Measurements from ENCODE around the gene TXNRD2.
"Not testable (repeated sequence)": the region's sequence is repeated elsewhere in the genome, so short reads cannot be mapped to it uniquely, and the experiment has no call there.

The TXNRD2 gene

GRCh38 chr22:19919701-19920363 lies 21.8 kb downstream of the TXNRD2 start:
- DNase-seq: no peak

DNA sequence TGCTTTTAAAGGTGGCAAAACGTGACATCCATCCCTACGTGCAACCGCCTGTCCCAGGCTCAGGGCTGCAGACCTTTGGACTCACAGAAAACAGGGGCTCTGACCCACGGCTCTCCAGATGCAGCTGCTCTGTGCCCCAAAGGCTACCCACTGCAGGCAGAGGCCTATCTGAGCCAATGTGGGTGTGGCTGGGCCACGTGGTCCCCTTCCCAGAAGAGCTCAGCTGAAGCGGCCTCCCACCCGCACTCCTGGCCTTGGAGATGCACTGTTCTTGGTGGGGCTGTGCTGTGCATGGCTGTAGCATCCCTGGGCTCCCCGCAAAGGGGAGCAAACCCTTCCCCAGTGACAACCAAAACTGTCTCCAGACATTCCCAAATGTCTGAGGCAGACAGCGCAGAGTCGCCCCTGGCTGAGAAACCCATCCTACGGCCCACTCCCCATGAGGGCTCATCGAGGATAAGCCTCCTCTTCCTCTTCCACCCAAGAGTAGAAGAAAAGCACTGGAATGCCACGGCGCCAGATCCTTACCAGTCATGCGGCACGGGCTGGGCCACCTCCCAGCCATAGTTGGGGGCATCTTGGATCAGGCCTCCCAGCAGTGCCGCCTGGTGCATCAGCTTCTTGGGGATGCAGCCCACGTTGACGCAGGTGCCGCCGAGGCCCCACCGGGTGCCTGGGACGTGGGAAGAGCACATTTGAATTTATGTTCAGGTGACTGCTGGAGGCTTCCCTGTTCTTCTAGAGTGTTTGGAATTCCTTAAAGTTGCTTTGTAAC lies 23.1 kb downstream of the TXNRD2 start:
- peak; percentile 37 for DNase-seq

DNA sequence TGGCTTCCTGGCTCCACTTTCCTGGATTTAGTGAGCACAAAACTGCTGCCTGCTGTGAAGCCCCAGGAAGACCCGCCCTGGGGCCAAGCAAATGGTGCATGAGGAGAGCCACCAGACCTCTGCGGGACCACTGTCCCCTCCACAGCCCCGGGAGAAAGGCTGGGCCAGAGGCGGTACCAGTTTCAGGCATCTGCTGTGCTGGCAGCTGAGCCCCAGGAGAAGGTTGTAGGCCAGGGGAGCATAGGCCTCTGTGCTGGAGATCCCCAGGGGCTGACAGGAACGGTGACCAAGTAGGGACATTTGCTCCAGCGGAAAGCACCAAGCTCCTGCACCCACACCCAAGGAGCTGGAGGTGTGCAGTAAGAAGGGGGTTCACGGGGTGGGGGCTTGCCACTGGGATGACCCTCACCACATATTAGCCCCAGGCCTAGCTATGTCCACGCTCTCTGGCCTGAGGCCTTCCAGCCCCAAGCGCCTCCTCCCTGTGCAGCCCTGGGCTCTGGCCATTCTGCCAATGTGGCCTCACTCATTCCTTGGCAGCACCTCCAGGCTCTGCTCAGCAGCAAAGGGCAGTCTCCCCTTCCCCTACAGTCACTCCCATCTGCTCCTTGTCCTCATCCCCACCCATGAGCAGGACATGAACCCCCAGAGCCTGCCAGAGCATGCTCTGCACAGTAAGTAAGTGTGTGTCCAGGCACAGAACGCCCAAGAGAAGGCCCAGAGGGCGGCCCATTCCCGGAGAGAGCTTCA lies 24.1 kb downstream of the TXNRD2 start:
- no peak for DNase-seq

GRCh38 chr22:19916941-19917340 lies 24.7 kb downstream of the TXNRD2 start:
- no peak for DNase-seq

DNA sequence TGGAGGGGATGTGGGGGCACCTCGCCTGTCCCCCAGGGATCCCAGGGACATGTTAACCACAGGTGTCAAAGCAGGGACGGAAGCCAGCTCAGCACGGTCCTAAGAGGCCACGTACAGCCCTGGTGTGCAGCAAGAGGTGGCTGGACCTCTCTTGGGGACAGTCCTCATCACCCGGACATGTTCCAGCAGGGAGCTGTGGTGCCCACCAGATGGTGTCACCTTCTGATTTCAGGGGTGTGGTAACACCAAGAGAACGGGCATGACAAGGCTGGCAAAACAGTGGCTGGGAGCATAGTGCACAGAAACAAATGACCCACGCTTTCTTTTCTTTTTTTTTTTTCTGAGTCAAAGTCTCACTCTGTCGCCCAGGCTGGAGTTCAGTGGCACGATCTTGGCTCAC lies 25.6 kb downstream of the TXNRD2 start:
- no peak for DNase-seq

- no peak for DNase-seq
Measured at GRCh38 chr22:19915287-19915954, 26.2 kb downstream of the TXNRD2 start.

DNA sequence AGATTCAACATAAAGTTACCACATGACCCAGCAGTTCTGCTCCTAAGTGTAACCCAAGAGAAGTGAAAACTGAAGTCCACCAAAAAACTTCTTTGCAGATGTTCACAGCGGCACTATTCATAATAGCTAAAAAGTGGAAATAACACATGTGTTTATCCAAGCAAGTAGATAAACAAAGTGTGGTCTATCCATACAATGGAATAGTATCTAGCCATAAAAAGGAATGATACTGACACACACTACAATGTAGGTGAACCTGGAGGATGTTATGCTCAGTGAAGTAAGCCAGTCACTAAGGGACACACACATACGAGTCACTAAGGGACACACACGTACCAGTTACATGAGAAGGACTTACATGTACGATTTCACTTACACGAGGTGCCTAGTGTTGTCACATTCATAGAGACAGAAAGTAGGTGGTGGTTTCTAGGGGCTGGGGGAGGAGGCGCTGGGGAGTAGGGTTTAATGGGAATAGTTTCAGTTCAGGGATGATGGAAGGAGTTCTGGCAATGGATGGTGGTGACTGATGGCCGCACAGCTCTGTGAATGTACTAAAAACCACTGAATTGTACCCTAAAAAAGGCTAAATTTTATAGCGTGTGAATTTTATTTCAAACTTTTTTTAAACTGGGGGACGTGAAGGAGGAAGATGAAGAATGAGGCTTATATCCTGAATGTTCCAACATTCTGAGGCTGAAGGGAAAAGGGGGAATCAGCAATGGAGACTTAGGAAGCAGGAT lies 27.2 kb downstream of the TXNRD2 start:
- no peak for DNase-seq

DNA sequence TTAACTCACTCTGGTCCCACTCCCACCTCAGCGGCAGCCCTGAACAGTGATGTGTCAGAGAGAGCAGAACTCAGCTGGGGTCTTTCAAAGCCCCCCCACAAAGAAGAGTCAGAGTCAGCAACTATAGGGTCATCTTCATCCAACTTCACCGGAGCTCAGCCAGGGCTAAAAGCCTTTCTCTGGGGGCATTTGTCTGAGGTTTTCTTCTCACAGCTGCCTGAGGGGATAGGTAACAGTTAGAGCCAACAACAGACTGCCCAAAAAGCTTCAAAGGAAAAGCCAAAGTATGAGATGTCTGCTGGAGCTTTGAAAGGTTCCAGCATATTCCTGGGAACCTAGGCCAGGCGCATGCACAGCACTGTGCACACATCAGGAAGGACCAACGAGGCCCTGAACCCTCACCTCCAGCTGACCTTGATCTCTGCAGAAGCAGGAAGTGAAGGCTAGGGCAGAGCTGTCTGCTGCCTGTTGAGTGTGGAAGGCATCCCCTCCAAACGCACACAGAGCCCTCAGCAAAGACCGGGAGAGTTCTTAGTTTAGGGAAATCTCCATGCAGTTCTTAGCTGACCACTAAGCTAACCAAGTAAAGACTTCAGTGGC lies 28.2 kb downstream of the TXNRD2 start:
- no peak for DNase-seq

DNA sequence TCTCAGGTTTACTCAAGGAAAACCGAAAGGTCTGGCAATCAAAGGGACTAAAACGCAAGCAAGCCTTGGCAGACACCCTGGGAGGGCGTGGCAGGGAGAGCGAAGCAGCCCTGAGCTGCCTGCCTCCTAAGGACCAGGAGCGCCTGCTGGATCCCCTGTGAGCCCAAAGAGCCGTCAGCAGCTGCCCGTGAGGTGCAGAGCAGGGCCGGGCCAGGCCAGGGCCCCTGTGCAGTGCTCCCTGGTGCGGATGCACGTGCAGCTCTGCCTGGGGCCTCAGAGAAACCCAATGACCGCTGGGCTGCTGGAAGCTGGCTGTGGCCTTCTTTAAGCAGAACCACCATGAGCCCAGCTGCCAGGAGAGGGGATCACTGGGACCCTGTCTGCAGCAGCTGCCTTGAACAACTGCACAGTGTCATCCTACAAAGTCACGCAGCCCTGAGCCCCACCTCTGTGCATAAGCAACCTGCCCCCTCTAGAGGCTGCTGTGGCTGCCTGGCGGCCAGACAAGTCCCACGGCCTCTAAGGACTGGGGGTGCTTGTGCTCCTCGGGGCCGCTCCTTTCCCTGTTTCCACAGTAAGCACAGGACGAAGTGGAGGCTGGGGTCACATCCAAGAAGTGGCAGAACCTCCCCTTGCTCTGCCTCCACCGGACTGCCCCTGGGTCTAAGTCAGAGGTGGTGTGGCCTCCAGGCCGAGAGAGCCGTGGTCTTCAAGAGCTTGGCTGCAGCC lies 29.2 kb downstream of the TXNRD2 start:
- peak; percentile 41 for DNase-seq

- no peak for DNase-seq
Measured at GRCh38 chr22:19911540-19912270, 29.9 kb downstream of the TXNRD2 start.

DNA sequence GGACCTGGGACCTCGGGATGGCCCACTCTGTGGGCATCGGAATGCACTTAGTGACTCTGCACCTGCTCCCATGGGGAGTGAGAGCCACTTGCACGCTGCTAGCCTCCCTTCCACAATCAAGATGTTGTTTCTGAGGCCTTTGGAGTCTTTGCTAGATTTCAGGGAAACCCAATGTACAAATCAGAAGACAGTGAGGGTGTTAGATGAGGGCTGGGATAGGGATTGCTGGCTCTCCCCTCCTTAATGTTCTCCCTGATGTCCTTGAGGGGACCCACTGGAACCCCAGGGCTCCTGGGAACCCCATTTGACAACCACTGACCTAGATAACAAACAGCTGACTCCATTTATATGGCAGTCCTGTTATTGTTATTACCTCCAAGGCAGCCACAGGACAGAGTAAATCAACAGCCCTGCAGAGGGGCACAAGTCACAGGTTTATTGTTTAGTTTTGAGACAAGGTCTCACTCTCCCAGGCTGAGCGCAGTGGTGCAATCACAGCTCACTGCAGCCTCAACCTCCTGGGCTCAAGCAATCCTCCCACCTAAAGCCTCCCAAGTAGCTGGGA lies 31.4 kb downstream of the TXNRD2 start:
- no peak for DNase-seq

DNA sequence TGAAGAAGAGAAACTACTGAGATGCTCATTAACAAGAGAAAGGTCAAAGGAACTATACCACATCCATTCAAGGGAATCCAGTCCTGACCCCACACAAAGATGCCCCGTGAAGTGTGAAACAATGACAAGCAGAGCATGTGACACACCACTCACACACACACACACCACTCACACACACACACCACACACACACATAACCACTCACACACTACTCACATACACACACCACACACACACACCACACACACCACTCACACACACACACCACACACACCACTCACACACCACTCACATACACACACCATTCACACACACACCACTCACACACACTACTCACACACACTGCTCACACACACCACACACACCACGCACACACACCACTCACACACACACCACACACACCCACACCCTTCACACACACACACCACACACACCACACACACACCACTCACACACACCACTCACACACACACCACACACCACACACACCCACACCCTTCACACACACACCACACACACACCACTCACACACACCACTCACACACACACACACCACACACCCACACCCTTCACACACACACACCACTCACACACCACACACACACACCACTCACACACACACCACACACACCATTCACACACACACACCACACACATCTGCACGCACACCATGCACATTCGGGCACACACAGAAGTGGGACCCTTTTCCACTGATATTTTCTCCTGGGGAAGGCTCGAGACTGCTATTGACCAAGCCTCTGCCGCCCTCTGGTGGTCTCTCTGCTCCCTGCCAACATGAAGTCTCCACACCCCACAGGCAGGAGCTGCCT lies 32.1 kb downstream of the TXNRD2 start:
- peak; percentile 93 for DNase-seq

- DNase-seq: not testable (repeated sequence)
Measured at GRCh38 chr22:19907902-19908301, 33.7 kb downstream of the TXNRD2 start.

DNA sequence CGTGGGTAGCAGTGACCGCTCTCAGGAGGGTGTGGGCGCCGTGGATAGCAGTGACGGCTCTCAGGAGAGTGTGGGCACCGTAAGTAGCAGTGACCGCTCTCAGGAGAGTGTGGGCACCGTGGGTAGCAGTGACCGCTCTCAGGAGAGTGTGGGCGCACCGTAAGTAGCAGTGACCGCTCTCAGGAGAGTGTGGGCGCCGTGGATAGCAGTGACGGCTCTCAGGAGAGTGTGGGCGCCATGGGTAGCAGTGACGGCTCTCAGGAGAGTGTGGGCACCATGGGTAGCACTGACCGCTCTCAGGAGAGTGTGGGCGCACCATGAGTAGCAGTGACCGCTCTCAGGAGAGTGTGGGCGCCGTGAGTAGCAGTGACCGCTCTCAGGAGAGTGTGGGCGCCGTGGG lies 34.8 kb downstream of the TXNRD2 start:
- DNase-seq: not testable (repeated sequence)

DNA sequence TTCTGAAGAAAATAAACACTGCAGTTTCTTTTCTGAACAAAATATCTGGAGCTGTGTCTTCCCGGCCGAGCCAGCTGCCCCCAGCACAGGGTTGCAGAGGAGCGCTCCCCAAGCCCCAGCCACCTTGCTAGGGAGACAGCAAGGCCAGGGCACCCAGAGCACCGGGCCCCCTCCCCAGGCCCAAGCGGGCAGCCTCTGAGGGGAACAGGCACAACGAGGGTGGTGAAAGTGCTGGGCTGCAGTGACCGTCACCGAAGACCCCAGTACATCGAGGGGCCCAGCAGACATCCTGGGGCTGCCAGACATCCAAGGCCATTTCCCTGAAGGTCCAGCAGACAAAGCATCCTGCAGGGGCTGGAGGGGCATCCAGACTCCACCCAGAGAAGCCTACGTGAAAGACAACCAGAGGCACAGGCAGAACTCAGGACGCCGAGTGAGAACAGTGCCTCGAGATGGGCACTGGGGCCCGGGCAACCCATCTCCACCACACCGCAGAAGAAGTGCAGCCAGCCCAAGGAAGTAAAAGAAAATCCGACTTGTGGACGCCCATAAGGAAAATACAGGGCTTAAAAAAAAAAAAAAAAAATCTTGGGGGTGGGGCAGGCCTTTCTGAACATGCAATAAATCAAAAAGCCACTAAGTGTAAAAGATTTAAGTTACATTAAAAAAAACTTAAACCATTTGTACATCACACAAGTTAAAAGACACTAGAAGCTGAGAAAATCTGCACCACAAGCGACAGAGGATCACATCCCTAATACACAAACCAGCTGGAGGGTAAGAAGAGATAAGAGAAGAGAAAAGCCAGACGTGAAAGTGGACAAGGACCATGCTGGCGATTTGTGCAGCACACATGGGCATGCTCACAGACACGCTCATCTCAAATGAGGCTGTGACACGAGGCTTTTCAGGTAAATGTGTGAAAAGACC lies 36.0 kb downstream of the TXNRD2 start:
- no peak for DNase-seq

GRCh38 chr22:19904935-19905334 lies 36.7 kb downstream of the TXNRD2 start:
- DNase-seq: no peak

GRCh38 chr22:19904174-19904856 lies 37.3 kb downstream of the TXNRD2 start:
- no peak for DNase-seq

GRCh38 chr22:19903513-19903912 lies 38.1 kb downstream of the TXNRD2 start:
- DNase-seq: no peak
